PC-9 (cell line): ENCODE data around the gene FAM171A2. TPM values are rescaled to one million over a fixed set of nuclear protein-coding genes. Genes with fewer than 3 reads are reported as not detected.
"Not testable (repeated sequence)": the region's sequence is repeated elsewhere in the genome, so short reads cannot be mapped to it uniquely, and the experiment has no call there.

ENCODE experiments used
- BruUV-seq: library from RNA; stranded (reverse); fragments of 400-500 nt; replicated peaks from 2 replicates; lab custom pipeline; 2021; lab: Mats Ljungman, UMichigan
- CTCF ChIA-PET: fragments of 300-600 bp; sonication (Branson Sonifier 250); formaldehyde crosslinking; loops from one replicate; lab custom pipeline; 2022; ENCODE audit warnings: antibody characterized with exemption; lab: Charles Lee
- POLR2A ChIA-PET: fragments of 300-600 bp; sonication (Branson Sonifier 250); formaldehyde crosslinking; loops from one replicate; lab custom pipeline; 2022; ENCODE audit warnings: antibody characterized with exemption; ENCODE audit not compliant: unreplicated experiment; lab: Charles Lee
- DNase-seq, 2 experiments: peaks; one replicate each; pipeline versions ENCODE4 v3.0.0 to v3.0.0-alpha.2; 2015 to 2022; ENCODE audit warnings: mixed read lengths in 1 of 2
- H2AFZ ChIP-seq: fragments of 200-600 bp; sonication (generic); 2 replicates; pipeline ENCODE4 v1.8.1; 2017; ENCODE audit warnings: antibody characterized with exemption
- H3F3A ChIP-seq: fragments of 200-600 bp; sonication (generic); 2 replicates; pipeline ENCODE4 v1.8.1; 2017; ENCODE audit warnings: antibody characterized with exemption, mild to moderate bottlenecking, low read depth; ENCODE audit not compliant: insufficient read depth
- H3K27ac ChIP-seq: fragments of 200-600 bp; sonication (generic); 2 replicates; pipeline ENCODE4 v1.6.1; 2016; ENCODE audit warnings: mixed run types
- H3K27me3 ChIP-seq: fragments of 200-600 bp; sonication (generic); 2 replicates; pipeline ENCODE4 v1.6.1; 2016; ENCODE audit warnings: low read depth, mixed run types; ENCODE audit not compliant: insufficient read depth
- H3K36me3 ChIP-seq: fragments of 200-600 bp; sonication (generic); 2 replicates; pipeline ENCODE4 v1.6.1; 2016; ENCODE audit warnings: low read depth, mixed run types
- H3K4me1 ChIP-seq: fragments of 200-600 bp; sonication (generic); replicated peaks from 2 replicates; pipeline ENCODE4 v1.6.1; 2016; ENCODE audit warnings: mixed run types; ENCODE audit not compliant: insufficient read depth
- H3K4me2 ChIP-seq: fragments of 200-600 bp; sonication (generic); 2 replicates; pipeline ENCODE4 v1.6.1; 2017; ENCODE audit warnings: mixed run types
- H3K4me3 ChIP-seq: fragments of 200-600 bp; sonication (generic); 2 replicates; pipeline ENCODE4 v1.6.1; 2016; ENCODE audit warnings: mixed run types
- H3K79me2 ChIP-seq: fragments of 200-600 bp; sonication (generic); 2 replicates; pipeline ENCODE4 v1.6.1; 2017; ENCODE audit warnings: low read depth, mixed run types
- H3K9me2 ChIP-seq: fragments of 200-600 bp; sonication (generic); 2 replicates; pipeline ENCODE4 v1.8.1; 2017; ENCODE audit warnings: mild to moderate bottlenecking; ENCODE audit not compliant: insufficient read depth
- H3K9me3 ChIP-seq: fragments of 200-600 bp; sonication (generic); 2 replicates; pipeline ENCODE4 v1.8.1; 2016; ENCODE audit warnings: low read depth; ENCODE audit not compliant: insufficient read depth
- H4K20me1 ChIP-seq: fragments of 200-600 bp; sonication (generic); 2 replicates; pipeline ENCODE4 v1.8.1; 2017; ENCODE audit not compliant: insufficient read depth
- EZH2 ChIP-seq: fragments of 200-600 bp; sonication (generic); IDR thresholded peaks from 2 replicates; pipeline ENCODE4 v1.8.0; 2017; ENCODE audit warnings: antibody characterized with exemption, low read depth
- intact Hi-C: fragments of 100-400 bp; cut with micrococcal nuclease; formaldehyde crosslinking; loops from one replicate; pipeline ENCODE4 v1.10.0; 2022; ENCODE audit not compliant: unreplicated experiment
- total RNA-seq: library from RNA; stranded (reverse); gene quantifications from 2 replicates; pipeline ENCODE4 v1.2.3, GENCODE V29; 2021
- TF ChIP-seq, protein P1 (sequence below): fragments of 200-600 bp; sonication (generic); conservative IDR thresholded peaks from 2 replicates; pipeline ENCODE4 v1.6.1; 2017; ENCODE audit warnings: mixed run types, antibody characterized with exemption, mild to moderate bottlenecking, moderate library complexity

Gene FAM171A2
- total RNA-seq, 1 experiment from 2014 or later = 8.3 TPM

DNA sequence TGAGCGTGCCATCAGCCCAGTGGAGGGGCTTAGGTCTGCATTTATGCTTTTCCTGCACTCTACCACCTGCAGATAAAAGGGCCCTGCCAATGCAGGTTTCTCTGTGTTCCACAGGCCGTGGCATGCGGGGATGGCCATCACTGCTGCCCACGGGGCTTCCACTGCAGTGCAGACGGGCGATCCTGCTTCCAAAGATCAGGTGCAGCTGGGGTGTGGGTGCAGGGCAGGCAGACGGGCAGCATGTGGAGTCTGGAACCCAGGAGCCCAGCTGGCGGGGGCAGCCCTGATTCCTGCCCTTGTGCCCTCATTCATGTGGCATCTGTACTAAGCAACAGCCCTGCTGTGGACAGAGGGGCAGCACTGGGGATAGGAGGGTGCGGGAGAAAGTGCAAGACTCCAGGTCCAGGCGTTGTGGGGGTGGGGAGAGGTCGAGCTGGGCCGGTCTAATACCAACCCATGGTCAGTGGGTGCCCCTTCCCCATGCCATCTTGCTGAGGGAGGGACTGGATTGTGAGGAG, 14.0 kb downstream of the FAM171A2 start:
- CTCF ChIA-PET = interaction anchor here (0.6 to 0.7 kb wide), 2 partner anchors 9 to 54 kb away, joined by 7 to 13 read pairs; no protein-coding TSS in a partner anchor
- POLR2A ChIA-PET = no interaction called here

GRCh38 chr17:44348988-44349364, 14.7 kb downstream of the FAM171A2 start:
- ChIA-PET POLR2A (no interaction called here), CTCF (no interaction called here)
- intact Hi-C loops = loop anchor here (10.0 kb wide), 1 partner anchor 274 kb away; the partner anchor contains the start of gene G6PC3
- no peak overlapping the region for H2AFZ ChIP-seq
- H3K79me2 ChIP-seq = peaks cover 7% of the 10 kb centered on the region; the same call in 1 of the 2 replicates
- no peak for DNase-seq
- H4K20me1 ChIP-seq = peaks cover 10% of the 10 kb centered on the region; the same call in 1 of the 2 replicates
- TF ChIP-seq EZH2 = no peak
- TF ChIP-seq, protein P1, sequence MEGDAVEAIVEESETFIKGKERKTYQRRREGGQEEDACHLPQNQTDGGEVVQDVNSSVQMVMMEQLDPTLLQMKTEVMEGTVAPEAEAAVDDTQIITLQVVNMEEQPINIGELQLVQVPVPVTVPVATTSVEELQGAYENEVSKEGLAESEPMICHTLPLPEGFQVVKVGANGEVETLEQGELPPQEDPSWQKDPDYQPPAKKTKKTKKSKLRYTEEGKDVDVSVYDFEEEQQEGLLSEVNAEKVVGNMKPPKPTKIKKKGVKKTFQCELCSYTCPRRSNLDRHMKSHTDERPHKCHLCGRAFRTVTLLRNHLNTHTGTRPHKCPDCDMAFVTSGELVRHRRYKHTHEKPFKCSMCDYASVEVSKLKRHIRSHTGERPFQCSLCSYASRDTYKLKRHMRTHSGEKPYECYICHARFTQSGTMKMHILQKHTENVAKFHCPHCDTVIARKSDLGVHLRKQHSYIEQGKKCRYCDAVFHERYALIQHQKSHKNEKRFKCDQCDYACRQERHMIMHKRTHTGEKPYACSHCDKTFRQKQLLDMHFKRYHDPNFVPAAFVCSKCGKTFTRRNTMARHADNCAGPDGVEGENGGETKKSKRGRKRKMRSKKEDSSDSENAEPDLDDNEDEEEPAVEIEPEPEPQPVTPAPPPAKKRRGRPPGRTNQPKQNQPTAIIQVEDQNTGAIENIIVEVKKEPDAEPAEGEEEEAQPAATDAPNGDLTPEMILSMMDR = no peak
- no peaks in the 10 kb centered on the region for H3K9me2 ChIP-seq
- no TSS peak for BruUV-seq
- H3K9me3 ChIP-seq = no peaks in the 10 kb centered on the region
- no peaks in the 10 kb centered on the region; the same call in 1 of the 2 replicates for H3F3A ChIP-seq
- H3K4me3 ChIP-seq = no peak overlapping the region
- H3K4me2 ChIP-seq = no peak overlapping the region
- H3K36me3 ChIP-seq = no peaks in the 10 kb centered on the region
- H3K27ac ChIP-seq = no peak overlapping the region
- peaks cover 6% of the 10 kb centered on the region for H3K4me1 ChIP-seq
- no peaks in the 10 kb centered on the region for H3K27me3 ChIP-seq

More for the DNA sequence above, 14.0 kb downstream of the FAM171A2 start:
- peaks cover 6% of the 10 kb centered on the region for H3K4me1 ChIP-seq
- H3F3A ChIP-seq = no peaks in the 10 kb centered on the region; the same call in 1 of the 2 replicates
- no peaks in the 10 kb centered on the region for H3K9me2 ChIP-seq
- BruUV-seq = no TSS peak
- no peak overlapping the region for H3K27ac ChIP-seq
- no peaks in the 10 kb centered on the region for H3K36me3 ChIP-seq
- no peak overlapping the region for H3K4me2 ChIP-seq
- no peak overlapping the region for H3K4me3 ChIP-seq
- no peak for TF ChIP-seq EZH2
- TF ChIP-seq, protein P1 = no peak
- H2AFZ ChIP-seq = no peak overlapping the region
- peaks cover 7% of the 10 kb centered on the region; the same call in 1 of the 2 replicates for H3K79me2 ChIP-seq
- no peaks in the 10 kb centered on the region for H3K9me3 ChIP-seq
- DNase-seq = no peak
- intact Hi-C loops = loop anchor here (10.0 kb wide), 1 partner anchor 275 kb away; the partner anchor contains the start of gene G6PC3
- peaks cover 10% of the 10 kb centered on the region; the same call in 1 of the 2 replicates for H4K20me1 ChIP-seq
- no peaks in the 10 kb centered on the region for H3K27me3 ChIP-seq

DNA sequence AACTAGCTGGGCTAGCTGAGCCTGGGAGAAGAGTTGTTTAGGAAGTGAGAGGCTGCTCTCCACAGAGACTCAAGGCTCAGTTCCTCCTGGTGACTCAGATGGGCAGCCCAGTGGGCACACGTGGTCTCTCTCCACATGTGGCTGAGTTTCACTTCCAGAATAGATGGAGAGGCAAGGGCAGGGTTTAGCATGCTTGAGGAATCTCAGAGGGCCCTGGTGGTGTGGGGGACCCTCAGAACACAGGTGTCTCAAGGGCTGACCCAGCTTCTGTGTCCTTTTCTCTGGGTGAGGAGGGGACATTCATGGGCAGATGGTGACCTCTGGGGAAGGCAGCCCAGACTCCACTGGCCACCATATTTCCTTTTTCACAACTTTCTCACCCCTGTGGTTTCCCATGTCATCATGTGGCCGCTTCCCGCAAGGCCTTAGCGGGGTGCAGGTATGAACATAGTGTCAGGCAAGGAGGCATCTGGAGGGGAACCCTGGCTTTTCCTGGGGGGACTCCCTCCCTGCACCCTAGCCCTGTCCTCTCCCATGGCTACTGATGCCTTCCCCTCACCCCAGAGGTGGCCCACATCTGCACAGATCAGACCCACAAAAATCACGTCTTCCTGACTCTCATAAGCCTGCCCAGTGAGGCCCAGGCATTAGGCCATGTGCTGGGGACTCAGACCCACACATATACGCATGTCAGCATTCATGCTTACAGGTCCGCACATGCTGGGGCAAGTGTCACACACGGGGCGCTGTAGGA, 15.2 kb downstream of the FAM171A2 start:
- H4K20me1 ChIP-seq = peaks cover 10% of the 10 kb centered on the region; the same call in 1 of the 2 replicates
- no peaks in the 10 kb centered on the region for H3K9me2 ChIP-seq
- no peak overlapping the region for H3K4me3 ChIP-seq
- no peaks in the 10 kb centered on the region for H3K27me3 ChIP-seq
- peaks cover 7% of the 10 kb centered on the region; the same call in 1 of the 2 replicates for H3K79me2 ChIP-seq
- TF ChIP-seq, protein P1 = no peak
- TF ChIP-seq EZH2 = no peak
- H3K4me2 ChIP-seq = no peak overlapping the region
- no peaks in the 10 kb centered on the region; the same call in 1 of the 2 replicates for H3F3A ChIP-seq
- no peaks in the 10 kb centered on the region for H3K9me3 ChIP-seq
- no peak overlapping the region for H3K27ac ChIP-seq
- CTCF ChIA-PET = no interaction called here
- no peak for DNase-seq
- POLR2A ChIA-PET = no interaction called here
- no TSS peak for BruUV-seq
- H3K4me1 ChIP-seq = peaks cover 6% of the 10 kb centered on the region
- H3K36me3 ChIP-seq = no peaks in the 10 kb centered on the region
- no peak overlapping the region for H2AFZ ChIP-seq
- intact Hi-C loops = loop anchor here (10.0 kb wide), 1 partner anchor 274 kb away; the partner anchor contains the start of gene G6PC3

GRCh38 chr17:44347206-44348055, 16.2 kb downstream of the FAM171A2 start:
- H3K9me2 ChIP-seq, H3K27me3 ChIP-seq, H3K36me3 ChIP-seq, H3K9me3 ChIP-seq, H3K27ac ChIP-seq, H3K4me2 ChIP-seq, H3K4me1 ChIP-seq, POLR2A ChIA-PET, DNase-seq, H2AFZ ChIP-seq, H3F3A ChIP-seq, H3K79me2 ChIP-seq, BruUV-seq, H3K4me3 ChIP-seq: not testable (repeated sequence)
- CTCF ChIA-PET = interaction anchor here (0.6 kb wide), 1 partner anchor 82 kb away, joined by 15 read pairs; no protein-coding TSS in a partner anchor
- peaks cover 10% of the 10 kb centered on the region; the same call in 1 of the 2 replicates for H4K20me1 ChIP-seq
- intact Hi-C loops = loop anchor here (10.0 kb wide), 1 partner anchor 273 kb away; the partner anchor contains the start of gene G6PC3
